Muscle layer of colon (tissue), 2 donors: ENCODE data around the gene SLC30A7.
"Not testable (repeated sequence)": the region's sequence is repeated elsewhere in the genome, so short reads cannot be mapped to it uniquely, and the experiment has no call there.

Experiments used
- H3K27ac ChIP-seq: one replicate; pipeline ENCODE4 v1.7.0; 2013; ENCODE audit warnings: low read depth, mild to moderate bottlenecking, low read length, moderate library complexity
- H3K27me3 ChIP-seq, 2 donors: one replicate each; pipeline ENCODE4 v1.7.0; 2013; ENCODE audit warnings: low read length in 2 of 2, mild to moderate bottlenecking in 2 of 2; ENCODE audit not compliant: insufficient read depth in 2 of 2, control insufficient read depth in 1 of 2
- H3K36me3 ChIP-seq: one replicate; pipeline ENCODE4 v1.7.0; 2013; ENCODE audit warnings: mild to moderate bottlenecking, low read length; ENCODE audit not compliant: insufficient read depth
- H3K4me1 ChIP-seq: one replicate; pipeline ENCODE4 v1.7.0; 2013; ENCODE audit warnings: mild to moderate bottlenecking, low read length; ENCODE audit not compliant: insufficient read depth
- H3K4me3 ChIP-seq, 2 donors: one replicate each; pipeline ENCODE4 v1.7.0; 2013; ENCODE audit warnings: low read length in 2 of 2, low read depth in 1 of 2, mild to moderate bottlenecking in 1 of 2, moderate library complexity in 1 of 2
- H3K9ac ChIP-seq: one replicate; pipeline ENCODE4 v1.7.0; 2013; ENCODE audit warnings: low read length
- H3K9me3 ChIP-seq: one replicate; pipeline ENCODE4 v1.7.0; 2013; ENCODE audit warnings: mild to moderate bottlenecking, low read length
- donor health status: abdominal sarcoma.
- donor health status: Adenocarcinoma of cecum.

Gene SLC30A7

DNA sequence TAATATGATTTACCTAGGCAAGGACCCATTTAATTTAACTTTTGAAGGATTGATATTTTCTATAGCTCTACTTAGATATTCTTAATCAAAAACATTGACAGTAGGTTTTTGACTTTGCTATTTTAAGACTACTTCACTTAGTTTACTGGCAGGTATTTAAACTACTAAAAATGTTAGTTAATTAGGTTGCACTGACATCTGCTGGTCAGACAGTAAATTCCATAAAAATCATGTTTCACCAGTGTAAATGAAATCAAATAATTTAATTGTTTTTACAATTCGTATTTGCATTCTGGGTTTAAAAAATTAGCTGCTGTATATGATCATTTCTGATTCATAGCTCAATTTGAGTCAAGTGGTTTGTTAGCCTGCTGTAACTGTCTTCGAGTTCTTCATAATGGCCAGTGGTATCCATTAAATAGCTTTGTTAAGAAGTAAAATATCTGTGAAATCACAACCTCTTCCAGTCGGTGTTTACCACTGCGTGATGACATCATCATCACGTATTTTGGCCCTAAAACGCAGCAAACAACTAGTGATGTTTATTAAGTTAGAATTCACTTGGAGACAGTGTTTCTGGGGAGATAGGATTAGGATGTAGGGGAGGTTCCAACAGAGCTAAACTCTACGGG lies 27.4 kb upstream of the SLC30A7 start:
- Histone ChIP-seq H3K4me3 (no peak overlapping the region), H3K9ac (no peak overlapping the region), H3K4me1 (peaks cover 3% of the 10 kb centered on the region), H3K27me3 (no peaks in the 10 kb centered on the region), H3K36me3 (no peaks in the 10 kb centered on the region), H3K27ac (no peak overlapping the region), H3K9me3 (no peaks in the 10 kb centered on the region)

GRCh38 chr1:100869996-100870395 lies 25.9 kb upstream of the SLC30A7 start:
- Histone ChIP-seq H3K27ac (no peak overlapping the region), H3K4me1 (peaks cover 3% of the 10 kb centered on the region)

GRCh38 chr1:100874433-100874832 lies 21.5 kb upstream of the SLC30A7 start:
- Histone ChIP-seq H3K27ac (no peak overlapping the region), H3K4me1 (no peaks in the 10 kb centered on the region), H3K27me3 (no peaks in the 10 kb centered on the region), H3K36me3 (no peaks in the 10 kb centered on the region), H3K4me3 (no peak overlapping the region), H3K9me3 (no peaks in the 10 kb centered on the region), H3K9ac (no peak overlapping the region)

More at GRCh38 chr1:100869996-100870395, 25.9 kb upstream of the SLC30A7 start:
- H3K9me3 ChIP-seq: no peaks in the 10 kb centered on the region
- no peaks in the 10 kb centered on the region for H3K36me3 ChIP-seq
- no peaks in the 10 kb centered on the region for H3K27me3 ChIP-seq
- no peak overlapping the region for H3K4me3 ChIP-seq
- no peak overlapping the region for H3K9ac ChIP-seq

GRCh38 chr1:100875228-100875627 lies 20.7 kb upstream of the SLC30A7 start:
- Histone ChIP-seq H3K27ac (no peak overlapping the region), H3K9ac (no peak overlapping the region), H3K4me3 (no peak overlapping the region), H3K4me1 (no peaks in the 10 kb centered on the region), H3K27me3 (no peaks in the 10 kb centered on the region), H3K9me3 (no peaks in the 10 kb centered on the region), H3K36me3 (no peaks in the 10 kb centered on the region)

- no peak overlapping the region for H3K9ac ChIP-seq
- no peaks in the 10 kb centered on the region for H3K27me3 ChIP-seq
- no peaks in the 10 kb centered on the region for H3K9me3 ChIP-seq
- no peaks in the 10 kb centered on the region for H3K36me3 ChIP-seq
- H3K4me1 ChIP-seq: no peaks in the 10 kb centered on the region
- no peak overlapping the region for H3K4me3 ChIP-seq
- no peak overlapping the region for H3K27ac ChIP-seq
Measured at GRCh38 chr1:100876291-100876690, 19.6 kb upstream of the SLC30A7 start.

DNA sequence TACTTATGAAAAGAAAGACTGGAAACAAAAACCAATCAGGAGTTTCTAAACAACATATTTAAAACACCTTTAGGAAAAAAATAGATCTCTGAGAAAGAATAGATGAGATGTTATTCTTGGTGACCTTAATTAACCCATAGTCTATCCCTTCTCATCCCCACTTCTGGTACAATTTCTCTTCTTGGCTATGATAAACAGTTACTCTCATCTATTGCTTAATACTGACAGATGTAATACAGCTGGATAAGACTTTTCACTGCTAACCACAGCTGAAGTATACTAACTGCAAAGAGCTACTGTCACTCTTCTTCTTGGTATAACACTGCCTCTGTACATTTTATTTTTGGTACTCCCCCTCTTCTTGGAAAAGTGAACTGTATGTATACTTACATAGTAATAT lies 16.5 kb upstream of the SLC30A7 start:
- no peaks in the 10 kb centered on the region for H3K36me3 ChIP-seq
- no peak overlapping the region for H3K27ac ChIP-seq
- H3K9ac ChIP-seq: no peak overlapping the region
- H3K27me3 ChIP-seq: no peaks in the 10 kb centered on the region
- no peaks in the 10 kb centered on the region for H3K4me1 ChIP-seq
- H3K4me3 ChIP-seq: no peak overlapping the region
- H3K9me3 ChIP-seq: no peaks in the 10 kb centered on the region

- H3K9ac ChIP-seq: no peak overlapping the region
- H3K4me1 ChIP-seq: no peaks in the 10 kb centered on the region
- H3K27me3 ChIP-seq: no peaks in the 10 kb centered on the region
- peaks cover under 1% of the 10 kb centered on the region for H3K36me3 ChIP-seq
- H3K9me3 ChIP-seq: no peaks in the 10 kb centered on the region
- H3K27ac ChIP-seq: no peak overlapping the region
- H3K4me3 ChIP-seq: no peak overlapping the region
Measured at GRCh38 chr1:100881687-100882086, 14.2 kb upstream of the SLC30A7 start.

- Histone ChIP-seq H3K36me3 (peaks cover 3% of the 10 kb centered on the region), H3K9me3 (no peaks in the 10 kb centered on the region)
Measured at GRCh38 chr1:100882698-100883097, 13.2 kb upstream of the SLC30A7 start.

DNA sequence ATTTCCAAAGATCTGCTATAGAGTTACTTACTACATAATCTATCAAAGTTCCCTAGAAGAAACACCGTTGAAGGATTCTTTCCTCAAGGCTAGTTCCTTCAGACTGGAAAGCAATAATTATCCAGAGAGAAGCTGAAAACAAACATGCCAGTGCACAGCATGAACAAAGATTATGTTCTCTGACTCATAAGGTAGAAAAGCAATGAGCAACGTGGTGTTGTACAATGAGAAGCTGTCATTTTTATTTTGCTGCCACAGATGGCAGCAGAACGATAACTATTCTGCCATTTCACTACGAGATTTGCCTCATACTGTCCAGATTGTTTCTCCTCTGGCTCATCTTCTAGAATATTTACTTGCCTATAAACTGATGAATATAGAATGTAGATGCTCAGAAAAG lies 11.9 kb upstream of the SLC30A7 start:
- Histone ChIP-seq H3K9me3 (no peaks in the 10 kb centered on the region), H3K4me1 (no peaks in the 10 kb centered on the region), H3K27ac (no peak overlapping the region), H3K27me3 (no peaks in the 10 kb centered on the region), H3K9ac (no peak overlapping the region), H3K4me3 (no peak overlapping the region), H3K36me3 (peaks cover 3% of the 10 kb centered on the region)

More at GRCh38 chr1:100882698-100883097, 13.2 kb upstream of the SLC30A7 start:
- Histone ChIP-seq H3K4me1 (no peaks in the 10 kb centered on the region), H3K9ac (no peak overlapping the region), H3K27me3 (no peaks in the 10 kb centered on the region), H3K4me3 (no peak overlapping the region), H3K27ac (no peak overlapping the region)

- H3K4me1 ChIP-seq, H3K4me3 ChIP-seq, H3K9me3 ChIP-seq, H3K27me3 ChIP-seq, H3K27ac ChIP-seq, H3K9ac ChIP-seq, H3K36me3 ChIP-seq: not testable (repeated sequence)
Measured at GRCh38 chr1:100889007-100889406, 6.9 kb upstream of the SLC30A7 start.

- H3K9ac ChIP-seq, H3K27me3 ChIP-seq, H3K36me3 ChIP-seq, H3K4me3 ChIP-seq, H3K4me1 ChIP-seq, H3K9me3 ChIP-seq, H3K27ac ChIP-seq: not testable (repeated sequence)
Measured at GRCh38 chr1:100889869-100890482, 5.9 kb upstream of the SLC30A7 start.

- Histone ChIP-seq H3K36me3 (peaks cover 3% of the 10 kb centered on the region), H3K27ac (no peak overlapping the region), H3K4me1 (peaks cover 9% of the 10 kb centered on the region), H3K9ac (no peak overlapping the region), H3K27me3 (no peaks in the 10 kb centered on the region), H3K9me3 (no peaks in the 10 kb centered on the region), H3K4me3 (no peak overlapping the region)
Measured at GRCh38 chr1:100891380-100891779, 4.5 kb upstream of the SLC30A7 start.
